Bladder microvascular endothelial cell (primary cell): Measurements from ENCODE around the gene HAPLN1. TPM values are rescaled to one million over a fixed set of nuclear protein-coding genes. Genes with fewer than 3 reads are reported as not detected.

ENCODE experiments used
- total RNA-seq: library from RNA; depleted of rRNA; stranded (reverse); fragments of >200 nt; gene quantifications from 2 replicates; pipeline ENCODE4 v1.2.3, GENCODE V29; 2014

Gene HAPLN1
- under 0.01 TPM in 1 of 2 replicates, not detected in the other for total RNA-seq

GRCh38 chr5:83720836-83721537 lies at the start of gene HAPLN1:
TSS of gene HAPLN1 (minus strand) at chr5:83720855. CDS start at chr5:83673523, 47,332 bp downstream.

Other genes with a start within 250 kb of the HAPLN1 start
- 3.6 and 7.9 TPM in 2 replicates for gene VCAN, start 249.1 kb downstream of the HAPLN1 start, total RNA-seq